ENCODE measurements around the gene PCMT1. TPM values are rescaled to one million over a fixed set of nuclear protein-coding genes. Genes with fewer than 3 reads are reported as not detected.
"Not testable (repeated sequence)": the region's sequence is repeated elsewhere in the genome, so short reads cannot be mapped to it uniquely, and the experiment has no call there.

PCMT1 gene
- total RNA-seq, 2 experiments from 2014 or later: 117 to 125 TPM

DNA sequence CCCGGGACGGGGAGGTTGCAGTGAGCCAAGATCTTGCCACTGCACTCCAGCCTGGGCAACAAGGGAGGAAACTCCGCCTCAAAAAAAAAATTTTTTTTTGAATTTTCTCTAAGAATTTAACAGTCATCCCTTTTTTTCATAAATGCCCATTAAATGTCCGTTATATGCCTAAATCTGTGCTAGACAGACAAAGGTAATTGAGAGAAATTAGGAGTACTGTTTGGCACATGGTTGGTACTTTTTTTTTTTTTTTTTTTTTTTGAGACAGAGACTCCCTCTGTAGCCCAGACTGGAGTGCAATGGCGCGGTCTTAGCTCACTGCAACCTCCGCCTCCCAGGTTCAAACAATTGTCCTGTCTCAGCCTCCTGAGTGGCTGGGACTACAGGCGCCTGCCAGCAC, 1.7 kb downstream of the PCMT1 start:
- Histone ChIP-seq H3K27ac (ENCODE audit: low read depth, low read length, poor library complexity, severe bottlenecking) (no peak overlapping the region), H3K9me2 (ENCODE audit: insufficient read depth, low read length) (no peaks in the 10 kb centered on the region), H3K4me2 (ENCODE audit: low read length) (peak overlapping the region; percentile 89), H2AFZ (ENCODE audit: low read length) (no peak overlapping the region), H4K20me1 (ENCODE audit: insufficient read depth, low read length) (peaks cover 18% of the 10 kb centered on the region), H3K9me3 (ENCODE audit: low read length) (no peaks in the 10 kb centered on the region), H3K79me2 (ENCODE audit: insufficient read depth, low read depth, low read length) (peaks cover 67% of the 10 kb centered on the region), H3K4me3 (ENCODE audit: low read depth, low read length, poor library complexity, severe bottlenecking) (peak overlapping the region; percentile 96), H3K4me1 (ENCODE audit: insufficient read depth, low read length, poor library complexity, severe bottlenecking) (peaks cover 54% of the 10 kb centered on the region), H3K36me3 (ENCODE audit: insufficient read depth, low read length) (peaks cover 37% of the 10 kb centered on the region)
- no peak for DNase-seq (ENCODE audit: low spot score)
- TF ChIP-seq EZH2phosphoT487 (IDR thresholded peaks at IDR 0.05; ENCODE audit: borderline replicate concordance, low read depth, low read length) (no peak), CTCF (conservative IDR thresholded peaks at IDR 0.05; ENCODE audit: low read length) (no peak)
- POLR2A ChIA-PET: interaction anchor here (1.0 to 1.2 kb wide), 2 partner anchors 10 to 268 kb away, joined by 3 read pairs; no protein-coding TSS in a partner anchor
- CTCF ChIA-PET (ENCODE audit: unreplicated experiment): no interaction called here
- intact Hi-C loops (cut with micrococcal nuclease; ENCODE audit: unreplicated experiment): loop anchor here (5.0 kb wide), 1 partner anchor 184 kb away; the partner anchor contains the start of gene GINM1
- no TSS peak for BruUV-seq (replicated peaks)

DNA sequence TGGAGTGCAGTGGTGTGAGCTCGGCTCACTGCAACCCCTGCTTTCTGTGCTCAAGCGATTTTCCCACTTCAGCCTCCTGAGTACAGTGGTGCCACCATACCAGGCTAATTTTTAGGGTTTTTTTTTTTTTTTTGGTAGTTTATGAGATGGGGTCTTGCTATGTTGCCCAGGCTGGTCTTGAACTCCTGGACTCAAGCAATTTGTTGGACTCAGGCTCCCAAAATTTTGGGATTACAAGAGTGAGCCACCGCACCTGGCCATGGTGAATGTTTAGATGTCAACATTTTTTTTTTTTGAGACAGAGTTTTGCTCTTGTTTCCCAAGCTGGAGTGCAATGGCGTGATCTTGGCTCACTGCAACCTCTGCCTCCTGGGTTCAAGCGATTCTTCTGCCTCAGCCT, 2.4 kb downstream of the PCMT1 start:
- H2AFZ ChIP-seq (ENCODE audit: low read length); H3K9me2 ChIP-seq (ENCODE audit: insufficient read depth, low read length); H3K9me3 ChIP-seq (ENCODE audit: low read length); BruUV-seq (replicated peaks); DNase-seq (ENCODE audit: low spot score); H3K27ac ChIP-seq (ENCODE audit: low read depth, low read length, poor library complexity, severe bottlenecking); CTCF ChIA-PET (ENCODE audit: unreplicated experiment): not testable (repeated sequence)
- peaks cover 49% of the 10 kb centered on the region for H3K4me1 ChIP-seq (ENCODE audit: insufficient read depth, low read length, poor library complexity, severe bottlenecking)
- peak overlapping the region; percentile 96 for H3K4me3 ChIP-seq (ENCODE audit: low read depth, low read length, poor library complexity, severe bottlenecking)
- H3K4me2 ChIP-seq (ENCODE audit: low read length): peak overlapping the region; percentile 89
- H3K79me2 ChIP-seq (ENCODE audit: insufficient read depth, low read depth, low read length): peaks cover 73% of the 10 kb centered on the region
- POLR2A ChIA-PET: interaction anchor here (0.6 to 2.4 kb wide), 2 partner anchors 11 to 76 kb away, joined by 3 to 11 read pairs; no protein-coding TSS in a partner anchor
- H4K20me1 ChIP-seq (ENCODE audit: insufficient read depth, low read length): peaks cover 18% of the 10 kb centered on the region
- intact Hi-C loops (cut with micrococcal nuclease; ENCODE audit: unreplicated experiment): loop anchor here (5.0 kb wide), 1 partner anchor 185 kb away; the partner anchor contains the start of gene GINM1
- peaks cover 41% of the 10 kb centered on the region for H3K36me3 ChIP-seq (ENCODE audit: insufficient read depth, low read length)

DNA sequence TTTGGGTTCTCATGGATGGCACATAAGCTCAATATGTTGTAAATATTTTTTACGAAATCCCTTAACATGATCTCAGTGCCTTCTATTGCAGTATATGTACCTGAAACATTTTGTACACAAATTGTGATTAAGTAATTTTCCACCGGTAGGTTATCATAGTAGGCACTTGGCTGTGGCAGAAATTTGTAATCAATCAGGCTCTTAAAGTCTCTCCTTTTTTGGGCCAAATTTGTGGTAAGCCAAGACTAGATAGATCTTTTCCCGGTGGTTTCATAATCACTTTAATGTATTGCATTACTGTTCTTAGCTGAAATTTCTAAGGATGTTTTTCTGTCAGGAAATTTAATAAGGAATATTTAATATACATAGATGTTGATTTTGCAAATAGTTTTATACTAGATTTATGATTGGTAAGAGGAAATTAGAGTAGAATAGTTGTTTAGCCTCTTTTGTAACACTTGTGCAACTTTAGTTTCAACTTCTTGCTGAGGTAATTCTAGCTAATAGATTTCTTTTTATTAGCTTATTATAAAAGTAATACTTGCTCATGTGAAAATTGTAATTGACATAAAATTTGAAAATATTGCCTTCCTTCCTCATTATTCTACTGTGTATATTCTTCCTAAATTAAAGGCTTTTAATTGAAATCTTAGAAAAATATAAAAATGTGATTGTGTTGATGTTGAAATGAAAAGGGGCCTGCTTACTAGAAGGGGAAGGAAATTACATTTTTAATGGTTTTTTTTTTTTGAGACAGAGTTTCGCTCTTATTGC, 3.2 kb downstream of the PCMT1 start:
- CTCF ChIA-PET (ENCODE audit: unreplicated experiment): no interaction called here
- TSS peak; percentile 24 for BruUV-seq (replicated peaks)

GRCh38 chr6:149753374-149753637, 3.8 kb downstream of the PCMT1 start:
- peaks cover 87% of the 10 kb centered on the region for H3K79me2 ChIP-seq (ENCODE audit: insufficient read depth, low read depth, low read length)
- intact Hi-C loops (cut with micrococcal nuclease; ENCODE audit: unreplicated experiment): loop anchor here (5.0 kb wide), 1 partner anchor 186 kb away; the partner anchor contains the start of gene GINM1
- H3K36me3 ChIP-seq (ENCODE audit: insufficient read depth, low read length): peaks cover 48% of the 10 kb centered on the region
- H3K4me2 ChIP-seq (ENCODE audit: low read length); H3K9me3 ChIP-seq (ENCODE audit: low read length); BruUV-seq (replicated peaks); H3K27ac ChIP-seq (ENCODE audit: low read depth, low read length, poor library complexity, severe bottlenecking); H2AFZ ChIP-seq (ENCODE audit: low read length); H3K4me3 ChIP-seq (ENCODE audit: low read depth, low read length, poor library complexity, severe bottlenecking); H3K9me2 ChIP-seq (ENCODE audit: insufficient read depth, low read length); CTCF ChIA-PET (ENCODE audit: unreplicated experiment); DNase-seq (ENCODE audit: low spot score): not testable (repeated sequence)
- H3K4me1 ChIP-seq (ENCODE audit: insufficient read depth, low read length, poor library complexity, severe bottlenecking): peaks cover 46% of the 10 kb centered on the region
- peaks cover 18% of the 10 kb centered on the region for H4K20me1 ChIP-seq (ENCODE audit: insufficient read depth, low read length)
- POLR2A ChIA-PET: interaction anchor here (0.6 to 2.4 kb wide), 7 partner anchors 10 to 286 kb away, joined by 3 to 11 read pairs (median 4); no protein-coding TSS in a partner anchor

More for the DNA sequence above, 3.2 kb downstream of the PCMT1 start:
- H4K20me1 ChIP-seq (ENCODE audit: insufficient read depth, low read length): peaks cover 18% of the 10 kb centered on the region
- no peak overlapping the region for H3K4me3 ChIP-seq (ENCODE audit: low read depth, low read length, poor library complexity, severe bottlenecking)
- no peak overlapping the region for H2AFZ ChIP-seq (ENCODE audit: low read length)
- peak overlapping the region; percentile 89; the same call in 1 of the 2 replicates for H3K4me2 ChIP-seq (ENCODE audit: low read length)
- H3K4me1 ChIP-seq (ENCODE audit: insufficient read depth, low read length, poor library complexity, severe bottlenecking): peaks cover 46% of the 10 kb centered on the region
- no peak for DNase-seq (ENCODE audit: low spot score)
- H3K9me3 ChIP-seq (ENCODE audit: low read length): no peaks in the 10 kb centered on the region
- no peak overlapping the region for H3K27ac ChIP-seq (ENCODE audit: low read depth, low read length, poor library complexity, severe bottlenecking)
- peaks cover 82% of the 10 kb centered on the region for H3K79me2 ChIP-seq (ENCODE audit: insufficient read depth, low read depth, low read length)
- POLR2A ChIA-PET: interaction anchor here (0.6 to 2.4 kb wide), 9 partner anchors 11 to 286 kb away, joined by 3 to 11 read pairs (median 3); no protein-coding TSS in a partner anchor
- H3K36me3 ChIP-seq (ENCODE audit: insufficient read depth, low read length): peaks cover 47% of the 10 kb centered on the region
- intact Hi-C loops (cut with micrococcal nuclease; ENCODE audit: unreplicated experiment): loop anchor here (5.0 kb wide), 1 partner anchor 185 kb away; the partner anchor contains the start of gene GINM1
- no peak for TF ChIP-seq CTCF (conservative IDR thresholded peaks at IDR 0.05; ENCODE audit: low read length)
- no peak for TF ChIP-seq EZH2phosphoT487 (IDR thresholded peaks at IDR 0.05; ENCODE audit: borderline replicate concordance, low read depth, low read length)
- no peaks in the 10 kb centered on the region for H3K9me2 ChIP-seq (ENCODE audit: insufficient read depth, low read length)

All from OCI-LY7 (cell line).